Suprapubic skin (tissue), 4 donors: ENCODE results near the gene TMEM255A. TPM values are rescaled to one million over a fixed set of nuclear protein-coding genes. Genes with fewer than 3 reads are reported as not detected.
A peak's percentile ranks its signal among the peaks of the same experiment; 100 is the strongest.

ENCODE experiments used
- DNase-seq, 2 donors: peaks; one replicate each; pipeline ENCODE4 v3.0.0-alpha.2; 2019; ENCODE audit warnings: low spot score in 2 of 2
- H3K27ac ChIP-seq: fragments of 200-600 bp; sonication (generic); one replicate; pipeline ENCODE4 v1.5.1; 2019
- H3K27me3 ChIP-seq: fragments of 200-600 bp; sonication (generic); one replicate; pipeline ENCODE4 v1.5.1; 2019
- H3K36me3 ChIP-seq: fragments of 200-600 bp; sonication (generic); one replicate; pipeline ENCODE4 v1.5.1; 2019
- H3K4me1 ChIP-seq: fragments of 200-600 bp; sonication (generic); one replicate; pipeline ENCODE4 v1.5.1; 2019
- H3K4me3 ChIP-seq: fragments of 200-600 bp; sonication (generic); one replicate; pipeline ENCODE4 v1.5.1; 2019; ENCODE audit warnings: mild to moderate bottlenecking
- H3K9me3 ChIP-seq: fragments of 200-600 bp; sonication (generic); one replicate; pipeline ENCODE4 v1.5.1; 2019
- EP300 ChIP-seq: sonication (generic); formaldehyde crosslinking; IDR thresholded peaks from one replicate; pipeline ENCODE4 v1.6.1; 2017; ENCODE audit warnings: antibody characterized with exemption
- POLR2A ChIP-seq, 2 donors: fragments of 450-650 bp; IDR thresholded peaks; one replicate each; pipeline ENCODE4 v1.6.1; 2017; ENCODE audit warnings: antibody characterized with exemption in 2 of 2, mild to moderate bottlenecking in 2 of 2, moderate library complexity in 2 of 2
- POLR2AphosphoS5 ChIP-seq, 3 donors: sonication (generic); formaldehyde crosslinking; IDR thresholded peaks; one replicate each; pipeline ENCODE4 v1.6.1; 2017; ENCODE audit warnings: antibody characterized with exemption in 3 of 3
- WGBS: methylation state at CpG from one replicate; pipeline ENCODE4 v1.1.5; 2018; 5-methylcytosine and 5-hydroxymethylcytosine counted together
- total RNA-seq, 4 donors: library from RNA; depleted of rRNA; stranded (reverse); fragments of >200 nt; gene quantifications; one replicate each; pipeline ENCODE4 v1.1.0, GENCODE V29; 2016
- TF ChIP-seq, protein P1 (sequence below), 2 donors: fragments of 200-600 bp in 1 of 2; fragments of 450-650 bp in 1 of 2; sonication (generic) in 1 of 2; IDR thresholded peaks; one replicate each; pipeline ENCODE4 v1.5.1; 2016 to 2019; ENCODE audit warnings: antibody characterized with exemption in 2 of 2, mild to moderate bottlenecking in 1 of 2, moderate library complexity in 1 of 2

TMEM255A gene
- total RNA-seq, 4 donors from 2014 or later = 0.72 to 1.7 (median 1.6) TPM

DNA sequence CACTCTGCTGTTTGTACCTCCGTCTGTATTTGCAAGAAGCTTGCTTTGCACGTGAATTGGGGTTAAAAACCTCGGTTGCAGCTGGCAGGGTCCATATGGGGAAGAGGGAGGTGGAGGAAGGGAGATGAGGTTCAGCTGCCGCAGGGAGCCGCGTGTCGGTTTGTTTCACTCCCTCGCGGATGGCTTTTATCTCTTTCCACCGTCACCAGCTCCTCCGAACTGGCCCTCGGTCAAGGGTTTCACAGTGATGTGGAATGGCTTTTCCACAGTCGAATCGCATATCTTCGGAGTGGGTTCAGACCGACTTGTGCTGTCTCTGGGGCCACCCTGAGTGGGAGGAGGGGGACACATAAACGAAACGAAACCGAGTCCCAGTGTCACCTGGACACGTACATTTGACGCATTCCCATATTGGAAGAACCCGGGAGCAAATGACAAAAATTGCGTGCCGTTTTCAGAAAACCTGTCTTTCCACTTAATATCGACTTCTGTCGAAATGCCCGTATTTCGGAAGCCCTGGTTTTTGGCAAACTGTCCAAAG, 59.7 kb downstream of the TMEM255A start:
- Histone ChIP-seq H3K9me3 (no peaks in the 10 kb centered on the region), H3K27ac (peak overlapping the region; percentile 92), H3K4me1 (peaks cover 6% of the 10 kb centered on the region), H3K4me3 (peak overlapping the region; percentile 69), H3K36me3 (no peaks in the 10 kb centered on the region), H3K27me3 (no peaks in the 10 kb centered on the region)
- TF ChIP-seq EP300 (no peak), POLR2AphosphoS5 (IDR thresholded peaks at IDR 0.05) (no peak), POLR2A (IDR thresholded peaks at IDR 0.05) (no peak)
- WGBS = 39% methylated on average over 28 of the region's 28 CpGs
- DNase-seq = no peak

DNA sequence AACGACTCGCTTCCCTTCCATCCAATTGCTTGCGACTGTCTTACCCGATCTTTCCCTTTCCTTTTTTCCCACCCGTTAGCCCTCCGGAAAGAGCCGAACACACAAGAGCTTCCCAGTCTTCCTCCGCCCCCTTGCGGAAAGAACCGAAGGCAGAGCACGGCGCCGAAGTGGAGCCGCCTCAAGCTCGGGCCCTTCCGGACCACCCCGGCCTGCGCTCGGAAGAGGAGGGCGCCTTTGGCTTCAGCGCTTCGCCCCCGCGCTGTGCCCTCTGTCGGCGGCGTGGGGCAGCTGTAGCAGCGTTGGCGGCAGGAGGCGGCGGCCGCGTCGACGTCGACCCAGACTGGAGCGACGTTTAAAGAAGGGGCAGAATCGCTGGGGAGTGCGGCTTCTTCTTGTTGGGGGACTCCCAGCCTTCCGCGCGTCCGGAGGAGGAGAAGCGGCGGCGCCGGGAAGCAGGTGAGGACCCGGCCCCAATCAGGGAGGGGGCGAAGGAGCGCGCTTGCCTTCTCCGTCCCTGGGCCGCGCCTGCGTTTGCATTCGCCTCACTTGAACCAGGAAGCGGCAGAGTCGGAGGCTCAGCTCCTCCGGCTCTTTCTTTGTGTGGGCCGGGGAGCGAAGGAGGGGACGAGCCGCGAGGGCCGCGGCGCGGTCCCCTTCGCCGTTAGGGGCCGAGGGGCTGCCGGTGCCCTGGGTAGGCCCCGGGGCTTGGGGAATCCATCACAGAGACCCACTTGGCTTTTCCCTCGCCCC, 60.6 kb downstream of the TMEM255A start, which contains the start of gene ZBTB33:
Gene ZBTB33, plus strand, starts transcription at position 291 of the 750 bp plus-strand sequence. CDS start 2,604 bp downstream, outside the sequence.
- DNase-seq = peak; percentile 91
- WGBS = 45% methylated on average over 75 of the region's 75 CpGs
- Histone ChIP-seq H3K4me1 (peaks cover 6% of the 10 kb centered on the region), H3K9me3 (no peaks in the 10 kb centered on the region), H3K36me3 (no peaks in the 10 kb centered on the region), H3K27ac (peak within 1 kb of the TSS; percentile 92), H3K27me3 (no peaks in the 10 kb centered on the region), H3K4me3 (peak within 1 kb of the TSS; percentile 69)
- peak in 1 of 2 donors; percentile 41 for TF ChIP-seq POLR2A (IDR thresholded peaks at IDR 0.05)
- no peak for TF ChIP-seq EP300
- peak in 1 of 3 donors; percentile 20 for TF ChIP-seq POLR2AphosphoS5 (IDR thresholded peaks at IDR 0.05)
- TF ChIP-seq, protein P1, sequence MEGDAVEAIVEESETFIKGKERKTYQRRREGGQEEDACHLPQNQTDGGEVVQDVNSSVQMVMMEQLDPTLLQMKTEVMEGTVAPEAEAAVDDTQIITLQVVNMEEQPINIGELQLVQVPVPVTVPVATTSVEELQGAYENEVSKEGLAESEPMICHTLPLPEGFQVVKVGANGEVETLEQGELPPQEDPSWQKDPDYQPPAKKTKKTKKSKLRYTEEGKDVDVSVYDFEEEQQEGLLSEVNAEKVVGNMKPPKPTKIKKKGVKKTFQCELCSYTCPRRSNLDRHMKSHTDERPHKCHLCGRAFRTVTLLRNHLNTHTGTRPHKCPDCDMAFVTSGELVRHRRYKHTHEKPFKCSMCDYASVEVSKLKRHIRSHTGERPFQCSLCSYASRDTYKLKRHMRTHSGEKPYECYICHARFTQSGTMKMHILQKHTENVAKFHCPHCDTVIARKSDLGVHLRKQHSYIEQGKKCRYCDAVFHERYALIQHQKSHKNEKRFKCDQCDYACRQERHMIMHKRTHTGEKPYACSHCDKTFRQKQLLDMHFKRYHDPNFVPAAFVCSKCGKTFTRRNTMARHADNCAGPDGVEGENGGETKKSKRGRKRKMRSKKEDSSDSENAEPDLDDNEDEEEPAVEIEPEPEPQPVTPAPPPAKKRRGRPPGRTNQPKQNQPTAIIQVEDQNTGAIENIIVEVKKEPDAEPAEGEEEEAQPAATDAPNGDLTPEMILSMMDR (IDR thresholded peaks at IDR 0.05) = peak; percentile 33 to 70

DNA sequence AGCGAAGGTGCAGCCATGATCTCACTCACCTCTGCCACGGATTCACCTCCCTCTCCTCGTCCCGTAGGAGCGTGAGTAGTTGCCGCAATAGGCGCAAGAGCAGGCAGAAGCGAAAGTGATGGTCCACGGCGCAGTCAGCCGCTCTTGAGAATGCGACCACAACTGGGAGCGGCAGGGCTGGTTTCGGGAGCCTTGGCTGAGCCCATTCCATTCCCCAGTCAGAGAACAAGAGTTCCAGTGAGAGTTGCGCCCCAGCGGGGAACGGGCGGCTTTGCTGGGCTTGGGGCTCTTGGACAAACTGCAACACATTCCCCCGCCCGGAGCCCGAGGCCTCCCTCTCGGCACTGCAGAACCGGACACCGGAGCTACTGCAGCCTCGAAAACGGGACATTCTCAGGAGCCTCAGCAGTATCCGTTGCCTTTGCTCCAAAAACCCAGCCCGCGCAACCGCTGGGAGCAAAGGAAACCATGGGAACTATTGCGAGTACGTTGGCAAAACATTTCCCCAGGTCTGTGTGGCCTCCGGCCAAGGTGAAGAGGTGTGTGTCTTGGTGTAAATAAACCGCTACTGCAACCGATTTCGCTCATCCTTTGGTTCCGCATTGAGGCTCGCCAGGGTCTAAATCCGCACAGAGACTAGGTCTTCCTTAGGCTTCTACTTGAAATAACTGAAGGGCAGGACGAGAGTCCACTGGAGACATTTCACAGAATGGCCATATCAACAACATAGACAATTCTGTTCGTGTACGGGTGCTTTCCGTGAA, 66.3 kb downstream of the TMEM255A start:
- Histone ChIP-seq H3K4me1 (peaks cover 16% of the 10 kb centered on the region), H3K27me3 (no peaks in the 10 kb centered on the region), H3K4me3 (peak overlapping the region; percentile 69), H3K27ac (peak overlapping the region; percentile 91), H3K36me3 (no peaks in the 10 kb centered on the region), H3K9me3 (no peaks in the 10 kb centered on the region)
- peak; percentile 84 for DNase-seq
- WGBS = 43% methylated on average over 30 of the region's 43 CpGs
- TF ChIP-seq POLR2AphosphoS5 (IDR thresholded peaks at IDR 0.05) = peak in 1 of 3 donors; percentile 10
- TF ChIP-seq, protein P1 (IDR thresholded peaks at IDR 0.05) = no peak

DNA sequence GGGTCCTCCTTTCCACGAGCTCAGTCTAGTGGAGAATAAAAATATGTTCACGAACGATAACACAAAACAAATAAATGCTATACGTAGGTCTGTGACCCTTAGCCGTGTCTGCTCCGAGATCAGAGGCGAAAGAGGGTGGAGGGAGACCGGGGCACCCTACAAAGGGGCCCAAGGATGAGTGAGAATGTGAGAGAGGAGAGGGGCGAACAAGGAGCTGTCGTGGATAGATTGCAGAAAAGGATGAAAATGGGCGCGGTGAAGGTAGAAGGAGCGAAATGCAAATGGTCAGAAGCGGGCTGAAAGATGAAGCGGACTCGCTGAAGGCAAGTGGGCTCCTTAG, 66.9 kb downstream of the TMEM255A start:
- no peak for DNase-seq
- H3K27me3 ChIP-seq = no peaks in the 10 kb centered on the region
- TF ChIP-seq POLR2AphosphoS5 (IDR thresholded peaks at IDR 0.05) = no peak
- no peak for TF ChIP-seq EP300
- TF ChIP-seq, protein P1 (IDR thresholded peaks at IDR 0.05) = no peak
- TF ChIP-seq POLR2A (IDR thresholded peaks at IDR 0.05) = no peak
- 35% methylated on average over 16 of the region's 16 CpGs for WGBS
- peak overlapping the region; percentile 69 for H3K4me3 ChIP-seq
- H3K4me1 ChIP-seq = peaks cover 16% of the 10 kb centered on the region
- H3K36me3 ChIP-seq = no peaks in the 10 kb centered on the region
- H3K27ac ChIP-seq = peak overlapping the region; percentile 91
- H3K9me3 ChIP-seq = no peaks in the 10 kb centered on the region

DNA sequence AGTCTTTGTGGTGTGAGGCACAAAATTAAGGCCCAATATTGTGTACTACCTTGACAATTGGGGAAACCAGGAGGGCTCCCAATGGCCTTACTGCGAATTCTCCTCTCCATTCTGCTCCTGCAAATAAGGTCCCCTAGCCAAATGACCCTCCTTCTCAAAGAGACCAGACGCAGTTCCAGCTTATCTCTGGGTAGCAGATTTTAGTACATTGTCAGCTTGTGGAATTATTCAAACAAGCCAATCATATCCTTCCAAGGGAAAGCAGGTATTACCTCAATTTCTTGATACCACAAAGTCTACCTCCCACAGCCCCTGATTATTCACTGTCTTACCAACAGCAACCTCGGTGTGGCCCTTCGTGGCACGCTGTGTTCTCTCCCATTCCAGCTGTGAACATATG, 68.4 kb downstream of the TMEM255A start:
- peaks cover 16% of the 10 kb centered on the region for H3K4me1 ChIP-seq
- H3K27ac ChIP-seq = no peak overlapping the region
- H3K27me3 ChIP-seq = no peaks in the 10 kb centered on the region
- H3K9me3 ChIP-seq = no peaks in the 10 kb centered on the region
- 68% methylated on average over 5 of the region's 5 CpGs for WGBS
- H3K36me3 ChIP-seq = no peaks in the 10 kb centered on the region
- TF ChIP-seq EP300 = no peak
- no peak for TF ChIP-seq POLR2A (IDR thresholded peaks at IDR 0.05)
- TF ChIP-seq, protein P1 (IDR thresholded peaks at IDR 0.05) = no peak
- TF ChIP-seq POLR2AphosphoS5 (IDR thresholded peaks at IDR 0.05) = no peak
- no peak overlapping the region for H3K4me3 ChIP-seq
- no peak for DNase-seq
